ENCODE data around the gene NSUN6.
A peak's percentile ranks its signal among the peaks of the same experiment; 100 is the strongest.

The NSUN6 gene

GRCh38 chr10:18675086-18675801, 23.9 kb upstream of the NSUN6 start:
- H3K4me3 ChIP-seq (ENCODE audit: low read length) = no peak overlapping the region
- H3K9me3 ChIP-seq (ENCODE audit: low read length) = no peaks in the 10 kb centered on the region
- H2AFZ ChIP-seq (ENCODE audit: low read depth, low read length) = no peak overlapping the region
- no peaks in the 10 kb centered on the region for H3K4me1 ChIP-seq (ENCODE audit: insufficient read depth, low read length)
- H3K27me3 ChIP-seq (ENCODE audit: insufficient read depth, low read length) = no peaks in the 10 kb centered on the region
- H3K36me3 ChIP-seq (ENCODE audit: insufficient read depth, low read length) = peaks cover 68% of the 10 kb centered on the region

- Histone ChIP-seq H3K36me3 (ENCODE audit: insufficient read depth, low read length) (peaks cover 39% of the 10 kb centered on the region), H3K9me3 (ENCODE audit: low read length) (peaks cover 2% of the 10 kb centered on the region), H3K4me1 (ENCODE audit: insufficient read depth, low read length) (no peaks in the 10 kb centered on the region), H3K27me3 (ENCODE audit: insufficient read depth, low read length) (no peaks in the 10 kb centered on the region), H2AFZ (ENCODE audit: low read depth, low read length) (no peak overlapping the region), H3K4me3 (ENCODE audit: low read length) (no peak overlapping the region)
Measured at GRCh38 chr10:18668026-18668425, 16.6 kb upstream of the NSUN6 start.

DNA sequence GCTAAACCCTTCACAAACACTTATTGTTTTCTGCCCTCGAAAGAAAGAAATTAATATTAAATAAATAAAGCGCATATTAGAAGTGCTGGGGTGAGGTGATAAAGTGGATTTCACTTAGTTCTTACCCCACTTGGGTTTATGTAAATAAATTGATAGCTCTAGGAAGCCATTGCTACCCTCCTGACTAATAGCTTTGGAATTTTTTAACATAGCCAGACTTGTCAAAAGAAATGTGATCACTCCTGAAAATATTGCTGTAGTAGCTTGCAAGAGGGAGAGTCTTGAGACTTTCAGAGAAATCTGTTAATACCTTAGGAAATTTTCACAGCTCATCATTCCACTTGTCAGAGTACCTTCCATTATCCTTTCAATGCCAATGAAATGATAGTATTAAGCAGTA, 15.4 kb upstream of the NSUN6 start:
- Histone ChIP-seq H3K4me1 (ENCODE audit: insufficient read depth, low read length) (peaks cover under 1% of the 10 kb centered on the region), H3K4me3 (ENCODE audit: low read length) (no peak overlapping the region), H3K27me3 (ENCODE audit: insufficient read depth, low read length) (no peaks in the 10 kb centered on the region), H2AFZ (ENCODE audit: low read depth, low read length) (no peak overlapping the region), H3K36me3 (ENCODE audit: insufficient read depth, low read length) (peaks cover 32% of the 10 kb centered on the region), H3K9me3 (ENCODE audit: low read length) (peaks cover 2% of the 10 kb centered on the region)

- H3K4me3 ChIP-seq (ENCODE audit: low read length) = no peak overlapping the region
- peaks cover 26% of the 10 kb centered on the region for H3K36me3 ChIP-seq (ENCODE audit: insufficient read depth, low read length)
- peaks cover 4% of the 10 kb centered on the region for H3K4me1 ChIP-seq (ENCODE audit: insufficient read depth, low read length)
- no peak overlapping the region for H2AFZ ChIP-seq (ENCODE audit: low read depth, low read length)
- no peaks in the 10 kb centered on the region for H3K27me3 ChIP-seq (ENCODE audit: insufficient read depth, low read length)
- peaks cover 2% of the 10 kb centered on the region for H3K9me3 ChIP-seq (ENCODE audit: low read length)
Measured at GRCh38 chr10:18665815-18666558, 14.6 kb upstream of the NSUN6 start.

GRCh38 chr10:18664841-18665478, 13.6 kb upstream of the NSUN6 start:
- peaks cover 19% of the 10 kb centered on the region for H3K36me3 ChIP-seq (ENCODE audit: insufficient read depth, low read length)
- H2AFZ ChIP-seq (ENCODE audit: low read depth, low read length) = no peak overlapping the region
- H3K9me3 ChIP-seq (ENCODE audit: low read length) = peaks cover 2% of the 10 kb centered on the region
- peaks cover 8% of the 10 kb centered on the region for H3K4me1 ChIP-seq (ENCODE audit: insufficient read depth, low read length)
- H3K27me3 ChIP-seq (ENCODE audit: insufficient read depth, low read length) = no peaks in the 10 kb centered on the region
- H3K4me3 ChIP-seq (ENCODE audit: low read length) = no peak overlapping the region

- no peaks in the 10 kb centered on the region for H3K36me3 ChIP-seq (ENCODE audit: insufficient read depth, low read length)
- peaks cover 2% of the 10 kb centered on the region for H3K9me3 ChIP-seq (ENCODE audit: low read length)
- H3K27me3 ChIP-seq (ENCODE audit: insufficient read depth, low read length) = no peaks in the 10 kb centered on the region
- H3K4me1 ChIP-seq (ENCODE audit: insufficient read depth, low read length) = peaks cover 16% of the 10 kb centered on the region
- H3K4me3 ChIP-seq (ENCODE audit: low read length) = peak overlapping the region; percentile 96
- no peak overlapping the region for H2AFZ ChIP-seq (ENCODE audit: low read depth, low read length)
Measured at GRCh38 chr10:18660816-18661431, 9.5 kb upstream of the NSUN6 start.

- Histone ChIP-seq H3K36me3 (ENCODE audit: insufficient read depth, low read length) (no peaks in the 10 kb centered on the region), H3K4me1 (ENCODE audit: insufficient read depth, low read length) (peaks cover 16% of the 10 kb centered on the region), H3K4me3 (ENCODE audit: low read length) (peak overlapping the region; percentile 96), H3K9me3 (ENCODE audit: low read length) (peaks cover 2% of the 10 kb centered on the region), H3K27me3 (ENCODE audit: insufficient read depth, low read length) (no peaks in the 10 kb centered on the region), H2AFZ (ENCODE audit: low read depth, low read length) (peak overlapping the region; percentile 85)
Measured at GRCh38 chr10:18659819-18660535, 8.6 kb upstream of the NSUN6 start.

- peak within 1 kb of the TSS; percentile 96 for H3K4me3 ChIP-seq (ENCODE audit: low read length)
- peaks cover 16% of the 10 kb centered on the region for H3K4me1 ChIP-seq (ENCODE audit: insufficient read depth, low read length)
- peak within 1 kb of the TSS; percentile 86 for H2AFZ ChIP-seq (ENCODE audit: low read depth, low read length)
- H3K36me3 ChIP-seq (ENCODE audit: insufficient read depth, low read length) = no peaks in the 10 kb centered on the region
- H3K9me3 ChIP-seq (ENCODE audit: low read length) = peaks cover 2% of the 10 kb centered on the region
- H3K27me3 ChIP-seq (ENCODE audit: insufficient read depth, low read length) = no peaks in the 10 kb centered on the region
Measured at GRCh38 chr10:18659125-18659818, 7.9 kb upstream of the NSUN6 start, which contains the start of gene ARL5B. ARL5B (plus strand) TSS chr10:18659431; CDS start chr10:18659638, 207 bp downstream.

GRCh38 chr10:18658271-18659124, 7.1 kb upstream of the NSUN6 start:
- Histone ChIP-seq H3K9me3 (ENCODE audit: low read length) (no peaks in the 10 kb centered on the region), H3K36me3 (ENCODE audit: insufficient read depth, low read length) (peaks cover 5% of the 10 kb centered on the region), H2AFZ (ENCODE audit: low read depth, low read length) (peak overlapping the region; percentile 86), H3K4me3 (ENCODE audit: low read length) (peak overlapping the region; percentile 96), H3K27me3 (ENCODE audit: insufficient read depth, low read length) (no peaks in the 10 kb centered on the region), H3K4me1 (ENCODE audit: insufficient read depth, low read length) (peaks cover 16% of the 10 kb centered on the region)

DNA sequence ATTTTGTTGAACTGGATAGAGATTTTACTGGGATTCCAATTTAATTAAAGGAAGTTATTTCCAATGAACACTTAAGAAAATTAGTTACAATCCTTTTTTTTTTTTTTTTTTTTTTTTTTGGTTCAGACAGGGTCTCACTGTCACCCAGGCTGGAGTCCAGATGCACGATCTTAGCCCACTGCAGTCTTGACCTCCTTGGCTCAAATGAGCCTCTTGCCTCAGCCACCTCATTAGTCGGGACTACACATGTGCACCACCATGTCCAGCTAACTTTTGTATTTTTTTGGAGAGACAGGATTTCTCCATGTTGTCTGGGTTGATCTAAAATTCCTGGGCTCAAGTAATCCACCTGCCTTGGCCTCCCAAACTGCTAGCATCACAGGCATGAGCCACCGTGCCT, 5.3 kb upstream of the NSUN6 start:
- Histone ChIP-seq H3K9me3 (ENCODE audit: low read length) (no peaks in the 10 kb centered on the region), H3K4me1 (ENCODE audit: insufficient read depth, low read length) (peaks cover 20% of the 10 kb centered on the region), H3K36me3 (ENCODE audit: insufficient read depth, low read length) (peaks cover 5% of the 10 kb centered on the region), H2AFZ (ENCODE audit: low read depth, low read length) (no peak overlapping the region), H3K4me3 (ENCODE audit: low read length) (no peak overlapping the region), H3K27me3 (ENCODE audit: insufficient read depth, low read length) (no peaks in the 10 kb centered on the region)

DNA sequence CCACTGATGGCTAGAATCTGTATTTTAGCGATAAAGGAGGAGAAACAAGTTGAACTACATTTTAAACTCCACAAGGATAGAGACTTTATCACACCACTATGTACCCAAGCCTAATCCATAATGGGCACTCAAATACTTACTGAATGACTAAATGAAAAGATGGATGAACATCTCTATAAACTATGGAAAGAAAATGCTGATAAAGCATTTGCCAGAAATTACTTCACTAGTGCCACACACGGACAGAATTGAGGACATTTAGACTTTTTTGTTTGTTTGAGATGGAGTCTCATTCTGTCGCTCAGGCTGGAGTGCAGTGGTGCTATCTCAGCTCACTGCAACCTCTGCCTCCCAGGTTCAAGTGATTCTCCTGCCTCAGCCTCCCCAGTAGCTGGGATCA, 1.7 kb upstream of the NSUN6 start:
- Histone ChIP-seq H3K9me3 (ENCODE audit: low read length) (no peaks in the 10 kb centered on the region), H3K36me3 (ENCODE audit: insufficient read depth, low read length) (peaks cover 5% of the 10 kb centered on the region), H3K4me1 (ENCODE audit: insufficient read depth, low read length) (peaks cover 26% of the 10 kb centered on the region), H2AFZ (ENCODE audit: low read depth, low read length) (no peak overlapping the region), H3K4me3 (ENCODE audit: low read length) (no peak overlapping the region), H3K27me3 (ENCODE audit: insufficient read depth, low read length) (no peaks in the 10 kb centered on the region)
